SK-N-MC (cell line): Measurements from ENCODE around the gene SLC9A3.

Source experiments
- EZH2 ChIP-seq: fragments of 200-600 bp; sonication (generic); IDR thresholded peaks from one replicate; pipeline ENCODE4 v1.6.1; 2017; ENCODE audit warnings: antibody characterized with exemption
- FOXP2 ChIP-seq: optimal IDR thresholded peaks from 2 replicates; pipeline ENCODE3; 2011; ENCODE audit warnings: mild to moderate bottlenecking, moderate library complexity; ENCODE audit not compliant: insufficient read depth; ENCODE audit errors: extremely low read length, control extremely low read depth
- POLR2AphosphoS5 ChIP-seq: IDR thresholded peaks from 2 replicates; pipeline ENCODE4 v1.6.1; 2012; ENCODE audit warnings: mild to moderate bottlenecking, low read depth, low read length, borderline replicate concordance

DNA sequence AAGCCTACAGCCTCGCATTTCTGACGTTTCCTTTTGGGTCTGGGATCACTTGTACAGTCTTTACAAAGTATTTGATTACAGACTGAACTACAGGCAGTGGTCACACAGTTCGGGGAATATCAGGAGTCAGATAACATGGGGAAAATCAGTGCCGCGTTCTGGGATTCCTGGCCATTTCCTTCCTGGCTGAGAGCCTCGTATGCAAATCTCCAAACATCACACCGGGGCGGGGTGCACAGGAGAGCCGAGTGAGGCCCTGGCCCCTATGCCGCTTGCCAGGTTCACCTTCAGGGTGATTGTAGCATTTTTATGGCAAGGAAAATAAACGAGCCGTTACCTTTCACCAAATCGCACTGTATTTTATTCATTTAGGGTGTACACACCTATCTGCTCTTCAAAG is 29.6 kb upstream of the SLC9A3 start:
- TF ChIP-seq EZH2 = no peak
- no peak for TF ChIP-seq POLR2AphosphoS5
- no peak for TF ChIP-seq FOXP2
